Thoracic aorta (tissue), 2 donors: Measurements from ENCODE around the gene CNGB1. TPM values are rescaled to one million over a fixed set of nuclear protein-coding genes. Genes with fewer than 3 reads are reported as not detected.

Source experiments
- ATAC-seq: fragments of 150-250 bp; one replicate; pipeline ENCODE4 v1.8.0; 2017; ENCODE audit warnings: low read depth; ENCODE audit not compliant: insufficient number of reproducible peaks, low FRiP score
- DNase-seq: peaks from one replicate; pipeline ENCODE4 v3.0.0-alpha.2; 2020; ENCODE audit warnings: low spot score
- H3K27ac ChIP-seq, 2 donors: fragments of 200-600 bp; sonication (generic); 1 replicate in 1 of 2; 2 replicates in 1 of 2; pipeline ENCODE4 v1.5.1; 2016; ENCODE audit warnings: mild to moderate bottlenecking in 2 of 2, moderate library complexity in 2 of 2
- H3K27me3 ChIP-seq: fragments of 200-600 bp; sonication (generic); replicated peaks from 2 replicates; pipeline ENCODE4 v1.6.0; 2016; ENCODE audit warnings: mild to moderate bottlenecking; ENCODE audit not compliant: insufficient read depth
- H3K36me3 ChIP-seq: fragments of 200-600 bp; sonication (generic); one replicate; pipeline ENCODE4 v1.5.1; 2016
- H3K4me1 ChIP-seq, 2 donors: fragments of 200-600 bp; sonication (generic); 1 replicate in 1 of 2; 2 replicates in 1 of 2; pipeline versions ENCODE4 v1.5.1 to v1.6.0; 2016; ENCODE audit warnings: low read depth in 2 of 2, mild to moderate bottlenecking in 1 of 2; ENCODE audit not compliant: control insufficient read depth in 1 of 2
- H3K4me3 ChIP-seq: fragments of 200-600 bp; sonication (generic); 2 replicates; pipeline ENCODE4 v1.5.1; 2016; ENCODE audit warnings: mild to moderate bottlenecking
- H3K9me3 ChIP-seq: fragments of 200-600 bp; sonication (generic); 2 replicates; pipeline ENCODE4 v1.5.1; 2016
- total RNA-seq, 2 donors: library from RNA; depleted of rRNA; stranded (reverse); fragments of >200 nt; gene quantifications; one replicate each; pipeline versions ENCODE4 v1.1.0 to v1.2.3, GENCODE V29; 2016
- TF ChIP-seq, protein P1 (sequence below): fragments of 200-600 bp; sonication (generic); IDR thresholded peaks from one replicate; pipeline ENCODE4 v1.5.1; 2019; ENCODE audit warnings: antibody characterized with exemption

CNGB1 gene
- total RNA-seq, 2 donors from 2014 or later = not detected

- TF ChIP-seq, protein P1, sequence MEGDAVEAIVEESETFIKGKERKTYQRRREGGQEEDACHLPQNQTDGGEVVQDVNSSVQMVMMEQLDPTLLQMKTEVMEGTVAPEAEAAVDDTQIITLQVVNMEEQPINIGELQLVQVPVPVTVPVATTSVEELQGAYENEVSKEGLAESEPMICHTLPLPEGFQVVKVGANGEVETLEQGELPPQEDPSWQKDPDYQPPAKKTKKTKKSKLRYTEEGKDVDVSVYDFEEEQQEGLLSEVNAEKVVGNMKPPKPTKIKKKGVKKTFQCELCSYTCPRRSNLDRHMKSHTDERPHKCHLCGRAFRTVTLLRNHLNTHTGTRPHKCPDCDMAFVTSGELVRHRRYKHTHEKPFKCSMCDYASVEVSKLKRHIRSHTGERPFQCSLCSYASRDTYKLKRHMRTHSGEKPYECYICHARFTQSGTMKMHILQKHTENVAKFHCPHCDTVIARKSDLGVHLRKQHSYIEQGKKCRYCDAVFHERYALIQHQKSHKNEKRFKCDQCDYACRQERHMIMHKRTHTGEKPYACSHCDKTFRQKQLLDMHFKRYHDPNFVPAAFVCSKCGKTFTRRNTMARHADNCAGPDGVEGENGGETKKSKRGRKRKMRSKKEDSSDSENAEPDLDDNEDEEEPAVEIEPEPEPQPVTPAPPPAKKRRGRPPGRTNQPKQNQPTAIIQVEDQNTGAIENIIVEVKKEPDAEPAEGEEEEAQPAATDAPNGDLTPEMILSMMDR = no peak
- H3K36me3 ChIP-seq = peaks cover 22% of the 10 kb centered on the region
- H3K27ac ChIP-seq = peak overlapping the region in 1 of 2 donors; percentile 83
- no peaks in the 10 kb centered on the region for H3K27me3 ChIP-seq
- DNase-seq (no peak), ATAC-seq (no peak)
- H3K4me3 ChIP-seq = peak overlapping the region; percentile 84
- H3K4me1 ChIP-seq = peaks cover 13 to 25% of the 10 kb centered on the region in 2 donors
- no peaks in the 10 kb centered on the region for H3K9me3 ChIP-seq
These were observed 28.5 kb upstream of the CNGB1 start for GRCh38 chr16:57999366-57999970.

DNA sequence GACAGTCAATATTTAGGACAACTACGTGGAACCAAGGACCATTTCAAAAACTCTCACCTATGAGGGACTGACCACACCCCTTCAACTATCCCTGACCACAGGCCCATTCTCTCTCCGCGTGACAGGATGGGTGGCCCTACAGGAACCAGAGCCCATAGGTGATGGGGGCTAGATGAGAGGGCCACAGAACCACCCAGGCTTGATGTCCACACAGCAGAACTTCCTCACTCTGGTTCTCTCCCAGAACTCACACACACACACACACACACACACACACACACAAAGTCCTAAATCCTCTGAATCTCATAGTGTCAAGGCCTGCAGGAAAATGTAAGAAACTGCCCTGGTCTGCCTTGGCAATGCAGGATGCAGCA lies 28.1 kb upstream of the CNGB1 start:
- ATAC-seq (no peak), DNase-seq (no peak)
- no peaks in the 10 kb centered on the region for H3K9me3 ChIP-seq
- peak overlapping the region; percentile 84 for H3K4me3 ChIP-seq
- no peaks in the 10 kb centered on the region for H3K27me3 ChIP-seq
- no peak overlapping the region for H3K27ac ChIP-seq
- H3K36me3 ChIP-seq = peaks cover 22% of the 10 kb centered on the region
- TF ChIP-seq, protein P1 = no peak
- H3K4me1 ChIP-seq = peaks cover 13 to 25% of the 10 kb centered on the region in 2 donors

DNA sequence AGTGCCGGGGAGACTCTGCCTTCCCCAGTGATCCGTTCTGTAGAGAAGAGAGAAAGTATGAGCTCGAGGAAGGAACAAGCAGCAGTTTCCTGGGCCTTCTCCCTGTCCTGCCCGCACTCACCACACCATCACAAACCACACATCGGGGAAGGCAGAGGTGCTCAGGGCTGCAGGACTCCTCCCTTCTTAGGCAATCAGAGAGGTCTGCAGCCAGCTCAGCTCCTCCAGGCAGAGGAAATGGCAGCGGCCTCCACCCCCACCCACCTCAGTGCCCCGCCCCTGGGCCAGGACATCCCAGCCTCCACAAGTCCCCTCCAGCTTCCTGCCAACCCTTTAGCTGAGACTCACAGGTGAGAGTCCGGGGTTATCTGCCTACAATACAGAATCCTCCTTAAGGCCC lies 27.6 kb upstream of the CNGB1 start:
- TF ChIP-seq, protein P1 = no peak
- ATAC-seq (no peak), DNase-seq (no peak)
- no peak overlapping the region for H3K4me3 ChIP-seq
- no peaks in the 10 kb centered on the region for H3K27me3 ChIP-seq
- peaks cover 22% of the 10 kb centered on the region for H3K36me3 ChIP-seq
- no peak overlapping the region for H3K27ac ChIP-seq
- peaks cover 13 to 25% of the 10 kb centered on the region in 2 donors for H3K4me1 ChIP-seq
- no peaks in the 10 kb centered on the region for H3K9me3 ChIP-seq

DNA sequence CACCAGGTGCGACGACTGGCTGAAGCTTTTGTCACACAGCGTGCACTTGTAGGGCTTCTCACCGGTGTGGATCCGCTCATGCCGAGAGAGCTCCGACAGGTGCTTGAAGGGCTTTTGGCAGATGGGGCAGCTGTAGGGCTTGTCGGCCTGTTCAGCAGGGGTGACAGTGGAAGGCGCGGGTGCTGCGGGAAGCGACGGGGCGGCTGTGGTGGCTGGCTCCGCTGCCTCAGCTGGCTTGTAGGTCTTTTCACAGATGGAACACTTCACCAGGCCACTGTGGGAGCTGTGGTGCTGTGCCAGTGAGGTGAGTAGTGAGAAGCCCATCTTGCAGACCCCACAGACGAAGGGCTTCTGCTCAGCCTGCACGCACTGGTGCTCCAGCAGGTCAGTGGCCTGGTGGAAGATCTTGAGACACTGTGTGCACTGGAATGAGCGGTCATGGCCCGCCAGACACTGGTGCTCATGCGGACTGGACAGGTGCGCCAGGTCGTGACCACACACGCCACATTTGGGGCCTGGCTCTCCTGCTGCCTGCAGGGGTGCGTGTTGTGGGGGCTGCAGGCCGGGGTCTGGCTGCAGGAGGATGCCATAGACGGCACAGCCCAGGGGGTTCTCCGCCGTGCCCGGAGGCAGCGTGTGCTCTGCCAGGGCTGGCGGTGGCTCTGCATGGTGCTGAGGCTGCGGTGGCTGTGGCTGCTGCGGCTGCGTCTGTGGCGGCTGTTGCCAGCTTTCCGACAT lies 26.8 kb upstream of the CNGB1 start:
- H3K9me3 ChIP-seq = no peaks in the 10 kb centered on the region
- TF ChIP-seq, protein P1 = no peak
- H3K27me3 ChIP-seq = no peaks in the 10 kb centered on the region
- DNase-seq (no peak), ATAC-seq (no peak)
- peaks cover 13 to 25% of the 10 kb centered on the region in 2 donors for H3K4me1 ChIP-seq
- H3K4me3 ChIP-seq = no peak overlapping the region
- peaks cover 22% of the 10 kb centered on the region for H3K36me3 ChIP-seq
- no peak overlapping the region for H3K27ac ChIP-seq

- Histone ChIP-seq H3K27ac (no peak overlapping the region), H3K4me1 (peaks cover 13 to 25% of the 10 kb centered on the region in 2 donors), H3K36me3 (peaks cover 22% of the 10 kb centered on the region), H3K4me3 (no peak overlapping the region), H3K9me3 (no peaks in the 10 kb centered on the region), H3K27me3 (no peaks in the 10 kb centered on the region)
- no peak for DNase-seq
- TF ChIP-seq, protein P1 = no peak
- no peak for ATAC-seq
These were observed 26.2 kb upstream of the CNGB1 start for GRCh38 chr16:57997176-57997527.
